ENCODE measurements around the gene ZDHHC21. TPM values are rescaled to one million over a fixed set of nuclear protein-coding genes. Genes with fewer than 3 reads are reported as not detected.

ZDHHC21 gene
- total RNA-seq, 1 donor from 2014 or later, result 10.1 TPM

- H3K27me3 Mint-ChIP-seq, result peaks cover 28% of the 10 kb centered on the region
- no peaks in the 10 kb centered on the region for H3K9me3 Mint-ChIP-seq
- no peak overlapping the region for H3K27ac Mint-ChIP-seq
Observed at GRCh38 chr9:14723301-14723700, 30.1 kb upstream of the ZDHHC21 start.

GRCh38 chr9:14722391-14723035, 29.3 kb upstream of the ZDHHC21 start, which contains the start of gene CER1:
Gene CER1 (minus strand): TSS chr9:14722733. CDS start chr9:14722672, 61 bp downstream.
- DNase-seq (ENCODE audit: extremely low spot score, unreplicated experiment), result no peak
- Mint-ChIP-seq H3K27ac (no peak within 1 kb of the TSS), H3K27me3 (peaks cover 32% of the 10 kb centered on the region), H3K9me3 (no peaks in the 10 kb centered on the region), H3K36me3 (no peaks in the 10 kb centered on the region), H3K4me1 (ENCODE audit: unreplicated experiment) (peaks cover 7% of the 10 kb centered on the region), H3K4me3 (no peak within 1 kb of the TSS)
- TF ChIP-seq CTCF (conservative IDR thresholded peaks at IDR 0.05), result no peak

More at GRCh38 chr9:14723301-14723700, 30.1 kb upstream of the ZDHHC21 start:
- Mint-ChIP-seq H3K4me3 (no peak overlapping the region), H3K4me1 (ENCODE audit: unreplicated experiment) (peaks cover 7% of the 10 kb centered on the region), H3K36me3 (no peaks in the 10 kb centered on the region)
- no peak for DNase-seq (ENCODE audit: extremely low spot score, unreplicated experiment)
- TF ChIP-seq CTCF (conservative IDR thresholded peaks at IDR 0.05), result no peak

GRCh38 chr9:14719231-14719923, 26.1 kb upstream of the ZDHHC21 start:
- DNase-seq (ENCODE audit: extremely low spot score, unreplicated experiment), result no peak
- Mint-ChIP-seq H3K36me3 (no peaks in the 10 kb centered on the region), H3K27ac (no peak overlapping the region), H3K9me3 (no peaks in the 10 kb centered on the region), H3K4me1 (ENCODE audit: unreplicated experiment) (peaks cover 7% of the 10 kb centered on the region), H3K4me3 (no peak overlapping the region), H3K27me3 (peaks cover 32% of the 10 kb centered on the region)
- no peak for TF ChIP-seq CTCF (conservative IDR thresholded peaks at IDR 0.05)

GRCh38 chr9:14715102-14715501, 21.9 kb upstream of the ZDHHC21 start:
- TF ChIP-seq CTCF (conservative IDR thresholded peaks at IDR 0.05), result no peak

GRCh38 chr9:14713187-14713767, 20.0 kb upstream of the ZDHHC21 start:
- Mint-ChIP-seq H3K4me1 (ENCODE audit: unreplicated experiment) (no peaks in the 10 kb centered on the region), H3K27me3 (peaks cover 4% of the 10 kb centered on the region), H3K36me3 (no peaks in the 10 kb centered on the region), H3K4me3 (no peak overlapping the region), H3K9me3 (peaks cover 14% of the 10 kb centered on the region), H3K27ac (no peak overlapping the region)
- TF ChIP-seq CTCF (conservative IDR thresholded peaks at IDR 0.05), result no peak
- DNase-seq (ENCODE audit: extremely low spot score, unreplicated experiment), result no peak

More at GRCh38 chr9:14715102-14715501, 21.9 kb upstream of the ZDHHC21 start:
- Mint-ChIP-seq H3K9me3 (peaks cover 5% of the 10 kb centered on the region), H3K27ac (no peak overlapping the region), H3K4me1 (ENCODE audit: unreplicated experiment) (no peaks in the 10 kb centered on the region), H3K27me3 (peaks cover 14% of the 10 kb centered on the region), H3K4me3 (no peak overlapping the region), H3K36me3 (no peaks in the 10 kb centered on the region)
- DNase-seq (ENCODE audit: extremely low spot score, unreplicated experiment), result no peak

Data from type B pancreatic cell (in vitro differentiated cells).